GM18861 (cell line): ENCODE results near the gene CDK14.

Experiments
- ATAC-seq: cut with Tn5 transposase; IDR thresholded peaks from one replicate; pipeline ENCODE4 v1.9.1; 2021; ENCODE audit not compliant: unreplicated experiment

Gene CDK14

DNA sequence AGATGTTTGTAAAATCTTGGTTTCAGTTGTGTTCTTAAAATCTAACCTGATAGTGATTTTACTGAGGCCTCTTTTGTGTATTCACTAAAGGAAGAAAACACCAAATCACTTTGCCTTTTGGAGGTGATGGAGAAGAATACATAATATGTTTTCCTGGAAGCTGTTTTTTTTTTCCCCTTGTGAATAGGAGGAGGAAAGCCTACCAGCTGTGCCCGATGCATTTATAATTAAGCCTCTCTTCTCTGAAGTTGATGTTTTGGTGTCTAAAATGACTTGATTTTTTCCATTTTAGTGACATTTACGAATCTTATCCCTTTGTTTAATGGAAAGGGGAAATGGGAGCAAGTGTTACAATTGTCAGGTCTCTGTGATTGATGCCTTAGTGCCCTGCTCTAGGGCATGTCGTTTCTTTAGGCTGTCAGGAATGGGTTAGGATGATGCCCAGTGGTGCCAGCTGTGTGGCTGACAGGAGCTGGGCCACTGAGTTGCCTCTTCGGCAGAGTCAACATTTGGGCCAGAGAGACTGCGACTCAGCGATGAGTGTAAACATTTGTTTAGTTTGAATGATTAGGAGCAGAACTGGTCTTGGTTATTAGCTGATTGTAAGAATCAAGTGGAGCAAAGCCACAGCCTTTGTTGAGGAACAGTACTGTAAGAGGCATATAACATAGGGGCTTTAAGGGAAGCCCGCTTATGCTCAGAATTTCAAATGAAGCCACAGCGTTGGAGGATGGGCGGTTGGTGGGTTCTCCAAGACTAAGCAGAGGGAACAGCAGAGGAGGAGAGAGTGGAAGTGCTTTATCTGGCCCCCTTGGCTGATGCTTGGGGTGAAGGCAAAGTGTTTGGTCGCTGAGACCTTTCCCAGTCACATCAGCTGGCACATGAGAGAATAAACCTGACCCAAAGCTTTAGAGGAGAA lies 81.6 kb downstream of the CDK14 start:
- no peak for ATAC-seq

DNA sequence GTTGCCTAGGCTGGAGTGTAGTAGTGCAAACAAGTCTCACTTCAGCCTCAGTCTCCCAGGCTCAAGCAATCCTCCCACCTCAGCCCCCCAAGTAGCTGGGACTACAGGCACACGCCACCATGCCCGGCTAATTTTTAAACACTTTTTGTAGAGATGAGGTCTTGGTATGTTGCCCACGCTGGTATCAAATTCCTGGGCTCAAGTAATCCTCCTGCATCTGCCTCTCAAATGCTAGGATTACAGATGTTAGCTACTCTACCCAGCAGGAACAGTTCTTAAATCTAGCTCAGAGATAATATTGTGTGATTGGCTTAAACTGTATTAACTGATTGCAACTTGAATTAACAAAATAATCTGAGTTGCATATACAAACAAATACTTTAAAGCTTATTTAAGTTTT lies 82.9 kb downstream of the CDK14 start:
- ATAC-seq = no peak

DNA sequence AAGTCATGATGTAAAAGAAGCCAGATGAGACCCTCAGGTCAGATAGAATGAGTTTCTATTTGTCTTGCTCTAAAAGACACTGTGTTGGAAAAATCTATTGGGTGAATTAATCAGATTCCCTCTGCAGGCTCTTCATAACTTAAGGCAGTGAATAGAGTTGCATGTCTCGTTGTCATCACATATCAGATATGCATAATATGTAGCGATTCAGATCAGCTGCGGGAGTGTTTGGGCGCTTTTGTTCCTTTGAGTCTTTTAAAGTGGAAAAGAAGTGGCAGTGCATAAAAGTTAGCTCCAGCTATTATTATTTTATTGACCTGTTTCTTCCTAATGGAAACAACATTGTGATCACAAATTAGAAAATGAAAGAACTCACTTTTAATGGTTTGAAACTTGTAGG lies 84.4 kb downstream of the CDK14 start:
- no peak for ATAC-seq

GRCh38 chr7:90681336-90682022 lies 85.4 kb downstream of the CDK14 start:
- ATAC-seq = no peak

- no peak for ATAC-seq
Observed at GRCh38 chr7:90686146-90686545, 90.0 kb downstream of the CDK14 start.

- no peak for ATAC-seq
Observed at GRCh38 chr7:90688810-90689209, 92.7 kb downstream of the CDK14 start.

DNA sequence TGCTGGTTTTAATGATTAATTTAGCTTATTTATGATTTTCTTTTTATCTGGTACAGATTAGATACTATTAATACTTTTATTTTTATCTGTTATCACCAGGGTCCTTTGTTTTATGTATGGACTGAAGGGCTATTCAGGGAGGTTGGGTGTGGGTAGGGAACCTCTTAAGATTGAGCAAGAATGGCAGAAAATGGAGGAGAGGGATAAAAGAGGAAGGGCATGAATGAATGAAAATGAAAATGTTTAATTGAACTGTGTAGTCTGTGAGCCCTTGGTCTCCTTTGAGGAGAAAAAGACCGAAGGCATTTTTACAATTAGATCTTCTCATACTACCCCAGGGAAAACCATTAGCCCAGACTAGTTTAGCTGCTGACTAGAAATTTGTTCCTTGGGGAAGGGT lies 93.1 kb downstream of the CDK14 start:
- ATAC-seq = no peak

GRCh38 chr7:90690159-90690858 lies 94.2 kb downstream of the CDK14 start:
- peak; percentile 57 for ATAC-seq

GRCh38 chr7:90692396-90692795 lies 96.3 kb downstream of the CDK14 start:
- ATAC-seq = no peak

- no peak for ATAC-seq
Observed at GRCh38 chr7:90692947-90693346, 96.8 kb downstream of the CDK14 start.

- ATAC-seq = no peak
Observed at GRCh38 chr7:90693939-90694338, 97.8 kb downstream of the CDK14 start.

DNA sequence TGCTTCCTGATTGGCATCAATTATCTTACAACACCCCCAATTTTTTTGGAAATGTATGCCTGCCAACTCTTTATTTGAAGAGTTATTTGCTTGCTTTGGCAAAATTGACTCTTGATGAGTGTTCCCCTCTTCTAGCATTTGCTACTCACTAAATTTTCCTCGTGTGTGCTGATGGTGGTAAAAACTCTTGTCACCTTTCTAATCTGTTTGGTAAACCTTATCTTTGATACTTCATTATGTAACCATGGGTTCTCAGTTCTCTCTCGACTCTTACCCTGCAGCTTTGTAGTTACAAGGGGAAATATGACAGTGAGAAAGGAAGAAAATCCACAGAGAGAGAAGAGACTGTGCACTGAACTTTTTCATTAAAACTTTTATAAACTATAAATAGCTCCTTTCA lies 102.5 kb downstream of the CDK14 start:
- ATAC-seq = no peak

- ATAC-seq = peak; percentile 68
Observed at GRCh38 chr7:90701021-90701420, 104.9 kb downstream of the CDK14 start.

GRCh38 chr7:90701771-90702170 lies 105.7 kb downstream of the CDK14 start:
- no peak for ATAC-seq

- no peak for ATAC-seq
Observed at GRCh38 chr7:90705391-90706071, 109.4 kb downstream of the CDK14 start.

DNA sequence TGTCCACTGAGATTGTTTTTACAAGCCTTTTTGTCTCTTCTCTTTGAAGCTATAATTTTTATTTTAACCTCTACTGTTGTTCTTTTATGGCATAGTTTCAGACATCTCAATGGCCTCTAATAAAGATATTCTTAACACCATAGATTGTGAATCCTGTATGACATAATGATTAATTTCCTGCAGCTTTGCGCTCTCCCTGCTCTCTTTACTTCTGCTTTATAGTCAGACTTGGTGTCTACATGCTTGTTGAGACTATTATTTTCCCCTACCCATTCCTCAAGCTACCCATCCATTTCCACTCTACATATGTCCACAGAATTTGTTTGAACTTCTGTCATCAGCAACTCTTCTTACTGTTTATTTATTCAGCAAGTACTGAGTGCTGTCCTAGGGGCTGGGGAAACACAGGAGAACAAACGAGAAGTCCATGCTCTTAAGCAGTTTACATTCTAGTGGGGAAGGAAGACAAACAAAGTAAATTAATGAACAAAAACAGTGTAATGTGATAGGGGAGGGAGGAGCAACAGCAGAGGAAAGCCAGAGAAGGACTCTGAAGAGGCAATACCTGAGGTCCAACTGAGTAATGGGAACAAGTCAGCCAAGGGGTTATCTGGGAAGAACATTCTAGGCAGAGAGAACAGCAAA lies 110.1 kb downstream of the CDK14 start:
- no peak for ATAC-seq

DNA sequence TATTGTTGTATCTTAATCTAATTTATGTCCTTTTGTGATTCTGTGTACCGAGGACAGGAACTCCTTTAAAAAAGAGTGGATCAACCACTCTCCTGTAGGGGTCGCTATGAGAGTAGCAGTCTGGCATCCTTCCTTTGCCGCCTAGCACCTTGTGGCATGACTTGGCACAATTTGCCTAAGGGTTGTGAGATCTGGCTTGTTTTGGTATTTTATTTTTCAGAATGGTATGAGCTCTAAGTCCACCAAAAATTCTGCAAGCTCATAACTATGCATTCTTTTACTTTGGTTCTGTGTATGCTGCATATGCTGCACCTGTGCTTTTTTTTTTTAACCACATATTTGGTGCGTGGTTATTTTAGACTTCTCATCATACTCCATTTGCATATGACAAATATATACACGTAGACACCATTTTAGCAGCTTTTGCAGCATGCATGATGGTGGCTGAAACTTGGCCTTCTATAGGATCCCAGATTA lies 112.8 kb downstream of the CDK14 start:
- ATAC-seq = peak; percentile 53

GRCh38 chr7:90709501-90710465 lies 113.7 kb downstream of the CDK14 start:
- ATAC-seq = peak; percentile 42

GRCh38 chr7:90710466-90710850 lies 114.3 kb downstream of the CDK14 start:
- ATAC-seq = peak; percentile 4
